Measurements from ENCODE around the gene PJA1.

- TF ChIP-seq POLR2A (IDR thresholded peaks at IDR 0.05; ENCODE audit: low read depth, low read length) (no peak), JUN (IDR thresholded peaks at IDR 0.05; ENCODE audit: borderline replicate concordance, insufficient read depth, insufficient read length, low read depth) (no peak), CTCF (IDR thresholded peaks at IDR 0.05; ENCODE audit: extremely low read depth in 1 of 2, insufficient read depth in 1 of 2, low read depth in 1 of 2, low read length in 2 of 2) (no peak)
These were observed 3.9 kb downstream of the PJA1 start for GRCh38 chrX:69161371-69161770.
